Aorta (tissue), 5 donors: ENCODE data around the gene KCNQ1. TPM values are rescaled to one million over a fixed set of nuclear protein-coding genes. Genes with fewer than 3 reads are reported as not detected.

Experiments
- ATAC-seq: fragments of 200-7000 bp; cut with Tn5 transposase; one replicate; pipeline ENCODE4 v1.9.1; 2022; ENCODE audit warnings: moderate library complexity; ENCODE audit not compliant: low FRiP score
- DNase-seq, 2 donors: peaks; one replicate each; pipeline ENCODE4 v3.0.0-alpha.2; 2020
- H3K27ac ChIP-seq, 2 donors: one replicate each; pipeline ENCODE4 v1.5.1; 2013; ENCODE audit warnings: low read length in 2 of 2, mild to moderate bottlenecking in 2 of 2, moderate library complexity in 2 of 2, control low read depth in 1 of 2, inconsistent platforms in 1 of 2, low read depth in 1 of 2
- H3K27me3 ChIP-seq, 2 donors: one replicate each; pipeline ENCODE4 v1.6.1; 2013; ENCODE audit warnings: control low read depth in 1 of 2, low read length in 1 of 2, mild to moderate bottlenecking in 1 of 2, moderate library complexity in 1 of 2; ENCODE audit not compliant: insufficient read depth in 2 of 2, control insufficient read depth in 1 of 2
- H3K36me3 ChIP-seq, 2 donors: one replicate each; pipeline ENCODE4 v1.6.1; 2013; ENCODE audit warnings: control low read depth in 1 of 2, low read length in 1 of 2, mild to moderate bottlenecking in 1 of 2; ENCODE audit not compliant: insufficient read depth in 2 of 2, control insufficient read depth in 1 of 2
- H3K4me1 ChIP-seq, 2 donors: one replicate each; pipeline ENCODE4 v1.6.1; 2013; ENCODE audit warnings: low read length in 2 of 2, control low read depth in 1 of 2, mild to moderate bottlenecking in 1 of 2, moderate library complexity in 1 of 2; ENCODE audit not compliant: insufficient read depth in 2 of 2, control insufficient read depth in 1 of 2
- H3K4me3 ChIP-seq, 2 donors: one replicate each; pipeline ENCODE4 v1.5.1; 2013; ENCODE audit warnings: low read length in 2 of 2, control low read depth in 1 of 2, mild to moderate bottlenecking in 1 of 2
- H3K9me3 ChIP-seq: one replicate; pipeline ENCODE4 v1.6.1; 2013; ENCODE audit warnings: mild to moderate bottlenecking, low read length; ENCODE audit not compliant: control insufficient read depth
- WGBS, 2 donors: extraction: QIAGEN DNeasy Blood & Tissue Kit; methylation state at CpG; one replicate each; pipeline ENCODE4 v1.1.7; 2013; 5-methylcytosine and 5-hydroxymethylcytosine counted together
- intact Hi-C, 2 donors: fragments of 100-400 bp; cut with DNase I; formaldehyde crosslinking; loops; one replicate each; pipeline versions ENCODE4 v1.14.2 to v1.15.0; 2022
- polyA plus RNA-seq, 2 donors: library from polyadenylated mRNA; stranded (reverse); fragments of 200-250 nt; gene quantifications; one replicate each; pipeline ENCODE4 v1.2.3, GENCODE V29; 2013
- total RNA-seq, 2 donors: library from RNA; stranded (reverse); fragmentation: NEBNext Ultra II Directional; extraction: Animal tissue kit (Norgen Biotek cat#: 25700); gene quantifications; one replicate each; pipeline ENCODE4 v1.2.1, GENCODE V29; 2021
- donor health status: healthy with polysubstance abuse.
- donor health status: Bipolar disorder and iron deficiency.
- donor health status: DM: no; HTN: no; CAD: no.
- donor health status: DM: no; HTN: no; CAD: no.
- donor health status: DM: yes; HTN: yes; CAD: no.

Gene KCNQ1
- total and polyA plus RNA-seq, 4 donors, result 0.67 to 11.5 (median 5.8) TPM

GRCh38 chr11:2465202-2466068, 20.6 kb downstream of the KCNQ1 start:
- DNase-seq (peak in 1 of 2 donors; percentile 57), ATAC-seq (no peak)
- no peaks in the 10 kb centered on the region for H3K36me3 ChIP-seq
- H3K4me3 ChIP-seq, result no peak overlapping the region
- H3K4me1 ChIP-seq, result no peaks in the 10 kb centered on the region
- H3K9me3 ChIP-seq, result no peaks in the 10 kb centered on the region
- no peaks in the 10 kb centered on the region for H3K27me3 ChIP-seq
- H3K27ac ChIP-seq, result no peak overlapping the region
- WGBS, 2 donors, result 92 to 93% methylated on average over 20 of the region's 20 CpGs
- intact Hi-C loops, result no loop called here

GRCh38 chr11:2466069-2466801, 21.4 kb downstream of the KCNQ1 start:
- ATAC-seq, result no peak
- DNase-seq, result peak in 1 of 2 donors; percentile 64
- intact Hi-C loops, result no loop called here
- Histone ChIP-seq H3K4me3 (no peak overlapping the region), H3K27ac (no peak overlapping the region), H3K9me3 (no peaks in the 10 kb centered on the region), H3K36me3 (no peaks in the 10 kb centered on the region), H3K4me1 (no peaks in the 10 kb centered on the region), H3K27me3 (no peaks in the 10 kb centered on the region)
- 82% methylated on average over 9 of the region's 9 CpGs for WGBS, 2 donors

- peak in 1 of 2 donors; percentile 65 for DNase-seq
Observed at GRCh38 chr11:2466869-2467694, 22.3 kb downstream of the KCNQ1 start.

GRCh38 chr11:2467695-2468055, 22.9 kb downstream of the KCNQ1 start:
- Histone ChIP-seq H3K36me3 (no peaks in the 10 kb centered on the region), H3K27me3 (no peaks in the 10 kb centered on the region), H3K9me3 (no peaks in the 10 kb centered on the region), H3K4me3 (no peak overlapping the region), H3K4me1 (no peaks in the 10 kb centered on the region), H3K27ac (no peak overlapping the region)
- WGBS, 2 donors, result 92 to 95% methylated on average over 7 of the region's 7 CpGs
- no peak for DNase-seq
- intact Hi-C loops, result no loop called here
- no peak for ATAC-seq

More at GRCh38 chr11:2466869-2467694, 22.3 kb downstream of the KCNQ1 start:
- Histone ChIP-seq H3K4me1 (no peaks in the 10 kb centered on the region), H3K4me3 (no peak overlapping the region), H3K27ac (no peak overlapping the region), H3K9me3 (no peaks in the 10 kb centered on the region), H3K27me3 (no peaks in the 10 kb centered on the region), H3K36me3 (no peaks in the 10 kb centered on the region)
- intact Hi-C loops, result no loop called here
- 83 to 86% methylated on average over 15 to 16 of the region's 16 CpGs for WGBS, 2 donors
- ATAC-seq, result no peak

GRCh38 chr11:2468363-2469235, 23.8 kb downstream of the KCNQ1 start:
- ATAC-seq (no peak), DNase-seq (no peak)
- Histone ChIP-seq H3K27me3 (no peaks in the 10 kb centered on the region), H3K4me1 (no peaks in the 10 kb centered on the region), H3K9me3 (no peaks in the 10 kb centered on the region), H3K36me3 (no peaks in the 10 kb centered on the region), H3K27ac (no peak overlapping the region), H3K4me3 (no peak overlapping the region)
- WGBS, 2 donors, result 70 to 73% methylated on average over 21 of the region's 21 CpGs
- intact Hi-C loops, result no loop called here

GRCh38 chr11:2470495-2470894, 25.7 kb downstream of the KCNQ1 start:
- Histone ChIP-seq H3K27ac (no peak overlapping the region), H3K4me1 (no peaks in the 10 kb centered on the region), H3K36me3 (no peaks in the 10 kb centered on the region), H3K9me3 (no peaks in the 10 kb centered on the region), H3K27me3 (no peaks in the 10 kb centered on the region), H3K4me3 (no peak overlapping the region)
- WGBS, 2 donors, result 75 to 76% methylated on average over 7 of the region's 7 CpGs
- DNase-seq, result no peak
- intact Hi-C loops, result no loop called here
- no peak for ATAC-seq

GRCh38 chr11:2471048-2471803, 26.4 kb downstream of the KCNQ1 start:
- Histone ChIP-seq H3K9me3 (no peaks in the 10 kb centered on the region), H3K4me3 (no peak overlapping the region), H3K27ac (no peak overlapping the region), H3K4me1 (no peaks in the 10 kb centered on the region), H3K27me3 (no peaks in the 10 kb centered on the region), H3K36me3 (no peaks in the 10 kb centered on the region)
- DNase-seq (no peak), ATAC-seq (no peak)
- 77 to 78% methylated on average over 17 of the region's 17 CpGs for WGBS, 2 donors
- intact Hi-C loops, result no loop called here
